HG03095 (cell line): ENCODE measurements around the gene CIZ1.
A peak's percentile ranks its signal among the peaks of the same experiment; 100 is the strongest.

Source experiments
- ATAC-seq: cut with Tn5 transposase; IDR thresholded peaks from one replicate; pipeline ENCODE4 v1.9.1; 2021; ENCODE audit warnings: moderate library complexity; ENCODE audit not compliant: unreplicated experiment

The CIZ1 gene

DNA sequence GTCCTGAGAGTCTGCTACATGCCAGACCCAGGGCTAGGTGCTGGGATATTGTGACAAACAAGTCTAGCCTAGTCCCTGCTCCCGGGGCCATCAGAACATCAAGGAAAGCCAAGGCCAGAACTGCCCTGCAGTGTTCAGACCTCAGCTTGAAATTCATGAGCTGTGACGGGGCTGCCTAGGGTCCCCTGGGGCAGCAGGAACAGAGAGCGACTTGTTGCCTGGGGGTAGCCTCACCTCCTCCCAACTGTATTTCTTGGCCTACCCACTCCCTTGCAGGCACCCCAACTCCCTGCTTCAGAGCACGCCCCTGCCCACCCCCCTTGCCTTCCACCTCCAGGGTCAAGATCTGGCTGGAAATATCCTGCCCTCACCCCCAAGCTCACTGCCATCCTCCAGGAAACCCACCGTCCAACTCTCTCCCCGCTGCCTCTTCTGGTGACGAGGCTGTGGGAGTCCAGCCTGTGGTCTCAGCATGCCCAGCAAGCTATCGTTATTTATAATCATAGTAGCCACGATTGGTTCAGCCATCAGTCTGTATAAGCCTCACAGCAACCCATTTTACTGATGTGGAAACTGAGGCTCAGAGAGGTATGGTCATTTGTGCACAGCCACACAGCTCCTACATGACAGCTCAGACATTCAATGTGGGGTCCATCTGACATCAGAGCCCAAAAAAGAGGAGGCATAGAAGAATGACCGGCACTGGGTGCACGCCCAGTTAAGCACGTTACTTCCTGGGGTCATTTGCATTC lies 22.6 kb upstream of the CIZ1 start:
- ATAC-seq, result no peak

DNA sequence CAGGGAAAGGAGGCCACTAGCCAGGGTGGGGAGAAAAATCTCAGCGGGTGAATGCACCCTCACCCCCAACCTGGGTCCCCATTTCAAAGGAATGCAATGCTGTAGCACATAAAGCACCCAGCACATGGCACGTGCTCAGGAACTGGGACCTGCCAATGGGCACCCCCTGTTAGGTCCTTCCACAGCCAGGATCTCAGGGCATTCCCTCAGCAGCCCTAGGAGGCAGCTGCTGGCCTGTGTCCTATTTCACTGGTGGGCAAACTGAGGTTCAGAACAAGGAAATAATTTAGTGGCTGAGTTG lies 20.6 kb upstream of the CIZ1 start:
- no peak for ATAC-seq

DNA sequence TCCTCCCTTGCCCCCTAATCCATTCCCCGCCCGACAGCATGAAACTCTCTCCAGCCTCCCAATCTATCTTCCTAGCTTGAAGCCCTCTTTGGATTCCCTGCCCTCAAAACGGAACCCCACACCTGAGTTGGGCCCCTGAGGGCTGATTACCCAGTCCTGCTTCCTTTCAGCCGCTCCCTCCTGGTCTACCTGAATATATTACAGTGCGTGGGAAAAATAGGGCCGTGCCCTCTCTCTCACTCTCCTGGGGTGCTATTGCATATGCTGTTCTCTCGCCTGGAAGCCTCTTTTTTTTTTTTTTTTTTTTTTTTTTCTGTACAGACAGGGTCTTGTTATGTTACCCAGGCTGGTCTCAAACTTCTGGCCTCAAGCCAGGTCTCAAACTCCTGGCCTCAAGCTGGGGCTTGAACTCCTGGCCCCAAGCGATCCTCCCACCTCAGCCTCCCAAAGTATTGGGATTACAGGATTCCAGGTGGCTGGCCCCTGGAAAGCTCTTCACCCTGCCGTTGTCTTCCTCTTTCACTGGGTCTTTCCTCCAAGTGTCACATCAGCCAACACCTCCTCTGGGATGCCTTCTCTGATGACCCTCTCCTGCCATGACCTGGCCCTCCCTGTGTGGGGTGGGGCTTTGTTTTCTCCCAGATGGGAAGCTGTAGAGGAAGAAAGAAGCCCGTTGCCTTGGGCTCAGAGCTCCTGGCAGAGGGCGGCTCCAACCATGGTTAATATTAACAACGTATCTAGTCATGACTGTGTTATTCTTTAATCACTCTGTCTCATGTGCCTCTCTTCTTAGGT lies 20.0 kb upstream of the CIZ1 start:
- ATAC-seq, result no peak

DNA sequence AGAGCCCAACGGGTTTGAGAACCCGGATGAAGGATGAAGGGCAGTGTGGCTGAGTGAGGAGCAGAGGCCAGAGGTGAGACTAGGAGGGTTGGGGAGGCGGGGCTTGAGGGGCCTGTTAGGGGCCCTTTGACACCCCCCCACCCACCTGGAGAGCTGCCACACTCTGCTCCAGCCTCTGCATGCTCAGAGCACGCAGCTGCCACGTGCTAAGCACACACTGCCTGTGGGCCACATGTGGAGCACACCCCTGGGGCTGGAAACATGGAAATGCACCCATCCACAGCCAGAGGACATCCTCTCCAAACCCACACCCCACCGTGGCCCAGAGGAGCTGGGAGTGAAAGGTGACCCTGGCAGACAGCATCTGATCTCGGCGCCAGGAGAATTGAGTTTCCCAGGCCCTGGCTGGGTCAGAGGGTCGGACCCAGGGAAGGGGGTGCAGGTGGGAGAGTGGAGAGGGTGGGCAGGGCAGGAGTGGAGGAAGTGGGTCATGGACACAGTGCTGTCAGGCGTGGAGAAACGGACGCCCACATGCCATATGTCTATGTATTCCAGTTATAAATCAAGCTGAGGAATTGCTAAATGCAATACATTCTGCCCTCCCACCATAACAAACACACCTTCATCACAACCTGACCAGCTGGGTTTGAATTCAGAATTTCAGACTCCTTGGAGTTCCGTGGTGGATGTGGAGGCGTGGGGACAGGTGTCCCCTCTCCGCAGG lies 17.7 kb upstream of the CIZ1 start:
- ATAC-seq, result no peak

DNA sequence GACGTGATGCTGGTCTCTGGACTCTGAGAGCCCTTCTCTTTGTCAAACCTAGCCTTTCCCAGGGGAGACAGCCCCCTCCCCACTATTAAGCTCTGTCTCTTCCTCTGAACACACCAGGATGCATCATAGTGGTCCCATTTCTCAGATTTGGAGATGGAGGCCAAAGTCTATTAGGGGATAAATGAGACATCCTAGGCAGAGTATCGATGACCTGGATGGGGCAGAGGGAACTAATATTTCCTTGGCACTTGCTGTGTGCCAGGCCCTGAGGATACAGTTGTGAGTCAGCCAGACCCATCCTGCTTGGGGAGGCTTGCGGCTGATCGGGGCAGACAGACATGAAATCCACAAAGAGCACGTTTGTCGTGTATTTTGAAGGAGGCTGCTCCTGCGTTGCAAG lies 17.0 kb upstream of the CIZ1 start:
- no peak for ATAC-seq

- ATAC-seq, result no peak
Measured at GRCh38 chr9:128206916-128207910, 15.8 kb upstream of the CIZ1 start.

GRCh38 chr9:128206484-128206883 lies 15.1 kb upstream of the CIZ1 start:
- ATAC-seq, result no peak

- ATAC-seq, result no peak
Measured at GRCh38 chr9:128205296-128205944, 14.0 kb upstream of the CIZ1 start.

GRCh38 chr9:128204858-128205257 lies 13.5 kb upstream of the CIZ1 start:
- ATAC-seq, result no peak

GRCh38 chr9:128203707-128204551 lies 12.6 kb upstream of the CIZ1 start:
- no peak for ATAC-seq

DNA sequence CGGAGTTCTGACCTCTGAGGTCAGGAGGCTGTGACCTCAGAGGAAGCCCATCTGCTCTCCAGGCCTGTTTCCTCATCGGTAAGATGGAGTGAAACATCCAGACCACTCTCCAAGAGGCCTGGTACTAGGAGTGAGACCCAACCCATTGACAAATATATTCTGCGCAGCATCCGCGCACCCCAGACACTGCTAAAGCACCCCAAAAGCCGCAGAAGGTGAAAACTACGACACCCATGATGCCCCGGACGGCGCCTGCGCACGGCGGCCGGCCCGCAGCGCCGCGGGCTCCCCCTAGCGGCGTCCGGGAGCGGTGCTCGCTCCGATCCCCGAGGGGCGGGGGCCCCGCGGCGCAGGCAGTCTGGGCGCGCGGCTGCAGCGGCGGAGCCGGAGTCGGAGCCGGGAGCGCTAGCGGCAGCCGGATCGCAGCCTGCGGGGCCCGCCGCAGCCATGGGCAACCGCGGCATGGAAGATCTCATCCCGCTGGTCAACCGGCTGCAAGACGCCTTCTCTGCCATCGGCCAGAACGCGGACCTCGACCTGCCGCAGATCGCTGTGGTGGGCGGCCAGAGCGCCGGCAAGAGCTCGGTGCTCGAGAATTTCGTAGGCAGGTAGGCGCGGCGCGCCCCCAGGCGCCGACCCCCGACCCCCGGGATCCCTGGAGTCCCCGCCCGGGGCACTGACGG lies 11.8 kb upstream of the CIZ1 start, which contains the start of gene DNM1:
TSS of gene DNM1 (plus strand) at position 356 of the 683 bp plus-strand sequence. CDS start at position 448, 92 bp downstream.
- ATAC-seq, result peak; percentile 70

- ATAC-seq, result no peak
Measured at GRCh38 chr9:128202648-128203023, 11.3 kb upstream of the CIZ1 start.

DNA sequence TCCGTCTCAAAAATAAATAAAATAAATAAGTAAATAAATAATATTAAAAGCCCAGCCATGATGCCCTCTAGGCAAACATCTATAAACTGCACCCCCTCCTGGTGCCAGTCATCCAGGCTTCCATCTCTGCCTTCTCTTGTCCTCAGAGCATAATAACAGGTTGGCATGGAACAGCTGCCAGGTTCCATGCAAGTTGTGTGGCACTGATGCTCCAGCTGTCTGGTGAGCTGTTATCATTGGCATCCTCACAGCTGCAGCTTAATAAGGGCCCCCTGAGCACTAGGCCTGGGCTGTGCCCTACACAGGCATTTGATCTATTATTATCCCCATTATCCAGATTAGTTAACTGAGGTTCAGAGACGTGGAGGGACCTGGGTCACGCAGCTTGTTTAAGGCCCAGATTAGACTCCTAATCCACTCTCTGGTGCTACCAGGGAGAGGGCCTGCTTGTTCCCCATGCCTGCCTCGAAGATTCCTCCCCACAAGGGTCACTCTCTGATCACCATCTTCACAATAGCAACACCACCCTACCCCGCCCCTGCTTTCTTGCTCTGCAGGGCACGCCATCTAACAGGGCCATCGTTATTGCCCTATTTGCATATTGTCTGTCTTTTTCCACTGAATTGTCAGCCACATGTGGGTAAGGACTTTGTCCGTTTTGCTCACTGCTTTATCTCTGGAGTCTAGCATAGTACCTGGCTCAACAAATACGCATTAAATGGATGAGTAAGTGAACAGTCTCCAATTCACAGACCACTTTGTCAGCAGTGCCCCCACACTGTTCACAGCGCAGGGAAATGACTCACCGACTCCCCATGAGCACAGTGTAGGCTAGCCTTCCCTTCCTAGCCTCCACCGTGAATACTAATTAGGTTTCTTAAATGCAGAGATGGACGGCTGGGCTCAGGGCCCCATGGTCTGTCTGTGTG lies 10.3 kb upstream of the CIZ1 start:
- no peak for ATAC-seq

GRCh38 chr9:128193469-128194096 lies 2.2 kb upstream of the CIZ1 start:
- no peak for ATAC-seq

- no peak for ATAC-seq
Measured at GRCh38 chr9:128192601-128193371, 1.4 kb upstream of the CIZ1 start.
